Mucosa of rectum (tissue), 2 donors: Measurements from ENCODE around the gene GLB1L.
A peak's percentile ranks its signal among the peaks of the same experiment; 100 is the strongest.

Source experiments
- H3K27ac ChIP-seq, 2 donors: one replicate each; pipeline ENCODE4 v1.7.0; 2013; ENCODE audit warnings: inconsistent platforms in 2 of 2, low read depth in 2 of 2, low read length in 2 of 2
- H3K27me3 ChIP-seq, 2 donors: one replicate each; pipeline ENCODE4 v1.7.0; 2013; ENCODE audit warnings: low read length in 2 of 2; ENCODE audit not compliant: control insufficient read depth in 2 of 2, insufficient read depth in 2 of 2
- H3K36me3 ChIP-seq, 2 donors: one replicate each; pipeline ENCODE4 v1.7.0; 2013; ENCODE audit warnings: low read length in 2 of 2; ENCODE audit not compliant: control insufficient read depth in 2 of 2, insufficient read depth in 2 of 2
- H3K4me1 ChIP-seq, 2 donors: one replicate each; pipeline ENCODE4 v1.7.0; 2013; ENCODE audit warnings: low read length in 2 of 2, mild to moderate bottlenecking in 1 of 2; ENCODE audit not compliant: control insufficient read depth in 2 of 2, insufficient read depth in 2 of 2
- H3K4me3 ChIP-seq, 2 donors: one replicate each; pipeline ENCODE4 v1.7.0; 2013; ENCODE audit warnings: low read length in 2 of 2
- H3K9ac ChIP-seq, 2 donors: one replicate each; pipeline ENCODE4 v1.7.0; 2013; ENCODE audit warnings: low read length in 2 of 2, low read depth in 1 of 2, mild to moderate bottlenecking in 1 of 2
- H3K9me3 ChIP-seq, 2 donors: one replicate each; pipeline ENCODE4 v1.7.0; 2013; ENCODE audit warnings: low read length in 2 of 2; ENCODE audit not compliant: control insufficient read depth in 2 of 2
- donor health status: healthy.
- donor health status: Normal muscosa, but diverticular disease.

The GLB1L gene

DNA sequence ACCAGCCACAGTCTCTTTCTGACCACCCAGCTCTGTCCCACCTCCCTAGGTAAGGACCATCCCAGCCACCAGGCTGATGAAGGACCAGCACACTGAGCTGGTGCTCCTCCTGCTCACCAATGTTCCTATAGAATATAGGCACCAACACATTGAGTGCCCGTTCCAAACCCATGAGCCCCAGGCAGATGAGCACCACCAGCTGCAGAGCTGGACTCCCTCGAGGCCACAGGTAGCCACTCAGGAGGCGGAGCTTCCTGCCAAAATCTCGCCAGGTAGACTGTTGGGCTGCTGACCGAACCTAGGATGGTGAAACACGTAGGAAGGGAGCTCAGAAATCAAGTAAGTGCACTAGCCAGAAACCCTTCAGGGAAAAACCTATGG, 28.7 kb downstream of the GLB1L start:
- H3K27ac ChIP-seq = no peak overlapping the region
- no peaks in the 10 kb centered on the region for H3K27me3 ChIP-seq
- no peak overlapping the region for H3K9ac ChIP-seq
- peaks cover 26% of the 10 kb centered on the region in 2 donors for H3K36me3 ChIP-seq
- H3K4me1 ChIP-seq = peaks cover 25 to 27% of the 10 kb centered on the region in 2 donors
- no peak overlapping the region for H3K4me3 ChIP-seq
- no peaks in the 10 kb centered on the region for H3K9me3 ChIP-seq

DNA sequence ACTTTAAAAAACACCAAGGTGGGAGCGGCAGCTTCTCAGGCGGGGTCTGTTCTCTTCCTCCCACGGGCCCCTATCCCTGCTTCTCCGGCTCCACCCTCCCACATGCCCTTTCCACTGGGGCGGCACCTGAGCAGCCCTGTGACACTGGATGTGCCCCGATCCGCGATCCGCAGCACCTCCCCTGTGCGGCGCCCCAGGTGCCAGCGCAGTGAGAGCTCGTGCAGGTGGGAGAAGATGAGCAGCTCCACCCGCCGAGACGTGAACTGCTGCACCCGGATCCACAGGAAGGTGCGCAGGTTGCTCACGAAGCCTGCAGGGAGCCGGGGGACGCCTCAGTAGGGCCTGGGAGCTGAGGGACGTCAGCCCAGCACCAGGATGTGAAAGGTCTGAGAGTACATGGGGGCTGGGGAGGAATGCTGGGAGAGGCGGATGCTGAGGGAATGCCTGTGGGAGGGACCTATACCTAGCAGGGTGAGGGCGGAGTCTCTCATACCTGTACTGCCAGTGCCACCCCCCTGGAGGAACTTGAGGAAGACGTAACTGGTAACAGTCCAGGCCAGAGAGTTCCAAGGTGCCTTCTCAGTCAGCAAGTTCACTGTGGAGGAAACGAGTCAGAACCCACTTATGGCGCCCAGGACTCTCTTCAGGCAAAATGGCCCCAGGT, 29.2 kb downstream of the GLB1L start:
- Histone ChIP-seq H3K27ac (no peak overlapping the region), H3K4me3 (no peak overlapping the region), H3K9me3 (no peaks in the 10 kb centered on the region), H3K27me3 (no peaks in the 10 kb centered on the region), H3K36me3 (peaks cover 21 to 26% of the 10 kb centered on the region in 2 donors), H3K4me1 (peaks cover 25 to 27% of the 10 kb centered on the region in 2 donors), H3K9ac (no peak overlapping the region)

DNA sequence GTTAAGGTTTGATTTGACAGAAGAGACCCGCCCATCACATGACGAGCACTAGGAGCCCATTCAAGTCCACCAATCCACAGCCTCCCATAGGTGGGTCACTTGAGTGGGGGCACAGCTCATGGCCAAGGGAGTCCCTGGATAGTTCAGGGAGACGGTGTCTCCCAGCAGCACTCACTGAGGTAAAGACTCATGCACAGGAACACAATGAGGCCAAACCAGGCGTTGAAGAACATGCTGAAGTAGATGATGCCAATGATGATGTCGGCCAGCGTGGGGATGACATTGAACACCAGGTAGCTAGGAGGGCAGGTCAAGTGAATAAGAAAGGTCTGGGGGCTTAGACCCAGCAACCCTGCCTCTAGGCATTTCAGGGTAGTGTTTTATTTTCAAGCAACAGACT, 30.5 kb downstream of the GLB1L start:
- Histone ChIP-seq H3K27me3 (no peaks in the 10 kb centered on the region), H3K36me3 (peaks cover 12 to 25% of the 10 kb centered on the region in 2 donors), H3K9ac (no peak overlapping the region), H3K4me3 (no peak overlapping the region), H3K9me3 (no peaks in the 10 kb centered on the region), H3K27ac (no peak overlapping the region), H3K4me1 (peaks cover 25 to 26% of the 10 kb centered on the region in 2 donors)

DNA sequence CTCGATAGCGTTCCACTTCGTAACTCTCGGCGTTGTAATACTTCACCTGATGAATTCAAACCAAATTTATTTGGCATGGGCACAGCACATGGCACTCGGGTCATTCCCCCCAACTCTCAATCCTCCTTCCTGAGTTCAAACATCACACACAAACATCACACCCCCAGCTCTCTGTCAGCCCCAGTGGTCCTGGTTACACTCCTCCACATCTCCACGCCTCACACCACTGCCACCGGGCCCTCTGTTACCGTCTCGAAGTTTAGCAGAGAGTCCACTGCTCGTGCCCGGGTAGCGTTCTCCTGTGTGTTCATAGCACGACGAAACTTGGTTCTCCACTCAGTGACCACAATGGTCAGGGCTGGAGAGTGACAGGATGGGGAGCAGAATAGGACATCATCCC, 31.1 kb downstream of the GLB1L start:
- no peaks in the 10 kb centered on the region for H3K9me3 ChIP-seq
- peaks cover 19 to 24% of the 10 kb centered on the region in 2 donors for H3K36me3 ChIP-seq
- H3K27ac ChIP-seq = no peak overlapping the region
- no peak overlapping the region for H3K4me3 ChIP-seq
- H3K9ac ChIP-seq = no peak overlapping the region
- H3K4me1 ChIP-seq = peaks cover 18 to 20% of the 10 kb centered on the region in 2 donors
- H3K27me3 ChIP-seq = no peaks in the 10 kb centered on the region

DNA sequence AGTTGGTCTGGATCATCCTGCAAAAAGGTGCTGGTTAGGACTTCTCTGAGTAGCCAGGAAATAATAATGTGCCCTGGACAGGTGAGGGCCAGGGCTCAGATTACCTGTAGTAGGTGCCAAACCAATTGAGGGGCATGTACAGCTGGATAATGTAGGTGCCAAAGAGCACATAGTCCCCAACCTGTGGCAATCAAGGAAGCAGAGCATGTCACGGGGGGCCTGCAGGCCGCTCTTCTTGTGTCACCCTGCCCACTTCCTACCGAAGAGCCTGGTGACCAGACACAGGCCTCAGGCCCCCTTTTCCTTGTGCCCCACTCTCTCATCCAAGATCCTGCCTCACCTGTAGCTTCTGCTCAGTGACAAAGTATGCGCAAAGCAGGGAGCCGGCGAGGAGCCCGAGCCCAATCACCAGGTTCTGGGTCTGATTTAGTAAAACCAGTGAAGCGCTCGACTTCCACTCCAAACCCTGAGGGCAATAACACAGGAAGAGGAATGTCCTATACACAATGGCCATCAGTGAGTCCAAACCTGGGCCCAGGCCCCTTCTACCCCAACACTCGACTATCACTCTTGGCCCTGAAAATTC, 31.7 kb downstream of the GLB1L start:
- no peaks in the 10 kb centered on the region for H3K9me3 ChIP-seq
- peaks cover 24 to 30% of the 10 kb centered on the region in 2 donors for H3K36me3 ChIP-seq
- no peak overlapping the region for H3K9ac ChIP-seq
- H3K4me3 ChIP-seq = no peak overlapping the region
- H3K27ac ChIP-seq = no peak overlapping the region
- H3K27me3 ChIP-seq = no peaks in the 10 kb centered on the region
- peaks cover 13 to 14% of the 10 kb centered on the region in 2 donors for H3K4me1 ChIP-seq

DNA sequence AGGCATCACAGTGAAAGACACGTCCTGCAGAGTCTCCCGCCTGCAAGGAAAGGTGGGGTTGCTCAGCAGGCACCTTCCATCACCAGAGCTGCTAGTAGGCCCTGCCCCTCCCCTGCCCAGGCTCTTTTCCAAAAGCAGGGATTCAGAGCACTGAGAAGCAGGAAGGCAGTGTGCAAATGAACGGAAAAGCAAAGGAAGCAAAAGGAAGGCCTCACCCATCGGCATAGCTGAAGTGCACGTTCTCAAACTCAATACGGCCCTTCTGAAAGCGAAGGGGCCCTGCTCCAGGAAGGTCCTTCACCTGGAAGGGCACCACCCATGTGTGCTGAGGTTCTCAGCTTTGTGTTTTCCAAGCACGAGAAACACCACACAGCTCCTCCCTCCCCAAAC, 32.2 kb downstream of the GLB1L start:
- Histone ChIP-seq H3K27ac (no peak overlapping the region), H3K36me3 (peaks cover 30 to 35% of the 10 kb centered on the region in 2 donors), H3K27me3 (no peaks in the 10 kb centered on the region), H3K4me1 (peaks cover 9 to 11% of the 10 kb centered on the region in 2 donors), H3K9me3 (no peaks in the 10 kb centered on the region), H3K4me3 (no peak overlapping the region), H3K9ac (no peak overlapping the region)

DNA sequence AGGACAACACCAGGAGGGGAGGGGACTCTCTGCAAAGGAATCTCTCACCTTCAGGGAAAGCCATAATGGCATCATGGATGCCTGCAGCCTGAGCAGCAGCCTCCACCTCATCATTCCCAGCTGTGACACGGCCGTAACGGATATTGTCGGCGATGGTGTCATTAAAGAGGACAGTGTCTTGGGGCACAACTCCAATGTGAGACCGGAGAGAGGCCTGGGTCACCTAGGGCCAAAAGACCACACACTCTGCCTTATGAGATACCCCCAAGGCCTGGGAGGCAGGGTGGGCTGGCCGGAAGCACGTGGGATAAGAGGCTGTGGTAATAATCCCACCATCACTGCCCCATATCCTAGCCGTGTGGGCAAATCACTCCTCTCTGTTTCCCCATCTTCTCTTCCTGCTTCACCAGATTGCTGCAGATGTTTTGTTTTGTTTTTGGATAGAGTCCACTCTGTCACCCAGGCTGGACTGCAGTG, 34.3 kb downstream of the GLB1L start:
- Histone ChIP-seq H3K27ac (no peak overlapping the region), H3K27me3 (no peaks in the 10 kb centered on the region), H3K4me3 (peak overlapping the region in 1 of 2 donors; percentile 7), H3K9me3 (no peaks in the 10 kb centered on the region), H3K36me3 (peaks cover 30 to 36% of the 10 kb centered on the region in 2 donors), H3K4me1 (peaks cover 14 to 17% of the 10 kb centered on the region in 2 donors), H3K9ac (peak overlapping the region in 1 of 2 donors; percentile 14)

DNA sequence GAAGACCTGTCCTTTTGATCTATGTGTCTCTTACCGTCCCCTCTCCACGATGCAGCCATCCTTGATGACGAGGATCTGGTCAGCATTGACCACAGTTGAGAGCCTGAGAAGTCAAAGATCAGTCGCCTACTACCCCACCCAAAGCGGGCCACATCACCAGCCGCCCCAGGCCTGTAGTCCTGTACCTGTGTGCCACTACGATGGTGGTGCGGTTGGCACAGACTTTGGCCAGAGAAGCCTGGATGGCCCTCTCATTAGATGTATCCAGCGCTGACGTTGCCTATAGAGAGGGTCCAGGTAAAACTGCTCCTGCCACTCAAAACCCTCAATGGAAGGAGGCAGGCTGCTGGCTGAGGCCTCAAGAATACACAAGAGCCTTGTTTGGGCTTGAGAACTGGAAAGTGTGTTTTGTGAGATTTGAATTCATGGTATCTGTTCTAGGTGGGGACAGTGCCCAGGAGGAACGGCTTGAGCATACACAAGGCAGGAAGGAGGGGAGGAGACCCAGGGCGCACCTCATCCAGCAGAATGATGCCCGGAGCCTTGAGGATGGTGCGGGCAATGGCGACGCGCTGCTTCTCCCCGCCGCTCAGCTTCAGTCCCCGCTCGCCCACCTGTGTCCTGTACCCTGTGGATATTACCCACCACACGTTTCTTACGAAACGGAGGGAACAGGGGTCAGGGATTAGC, 34.9 kb downstream of the GLB1L start:
- Histone ChIP-seq H3K9ac (no peak overlapping the region), H3K9me3 (no peaks in the 10 kb centered on the region), H3K36me3 (peaks cover 30 to 36% of the 10 kb centered on the region in 2 donors), H3K4me1 (peaks cover 16 to 19% of the 10 kb centered on the region in 2 donors), H3K27ac (no peak overlapping the region), H3K4me3 (no peak overlapping the region), H3K27me3 (no peaks in the 10 kb centered on the region)

DNA sequence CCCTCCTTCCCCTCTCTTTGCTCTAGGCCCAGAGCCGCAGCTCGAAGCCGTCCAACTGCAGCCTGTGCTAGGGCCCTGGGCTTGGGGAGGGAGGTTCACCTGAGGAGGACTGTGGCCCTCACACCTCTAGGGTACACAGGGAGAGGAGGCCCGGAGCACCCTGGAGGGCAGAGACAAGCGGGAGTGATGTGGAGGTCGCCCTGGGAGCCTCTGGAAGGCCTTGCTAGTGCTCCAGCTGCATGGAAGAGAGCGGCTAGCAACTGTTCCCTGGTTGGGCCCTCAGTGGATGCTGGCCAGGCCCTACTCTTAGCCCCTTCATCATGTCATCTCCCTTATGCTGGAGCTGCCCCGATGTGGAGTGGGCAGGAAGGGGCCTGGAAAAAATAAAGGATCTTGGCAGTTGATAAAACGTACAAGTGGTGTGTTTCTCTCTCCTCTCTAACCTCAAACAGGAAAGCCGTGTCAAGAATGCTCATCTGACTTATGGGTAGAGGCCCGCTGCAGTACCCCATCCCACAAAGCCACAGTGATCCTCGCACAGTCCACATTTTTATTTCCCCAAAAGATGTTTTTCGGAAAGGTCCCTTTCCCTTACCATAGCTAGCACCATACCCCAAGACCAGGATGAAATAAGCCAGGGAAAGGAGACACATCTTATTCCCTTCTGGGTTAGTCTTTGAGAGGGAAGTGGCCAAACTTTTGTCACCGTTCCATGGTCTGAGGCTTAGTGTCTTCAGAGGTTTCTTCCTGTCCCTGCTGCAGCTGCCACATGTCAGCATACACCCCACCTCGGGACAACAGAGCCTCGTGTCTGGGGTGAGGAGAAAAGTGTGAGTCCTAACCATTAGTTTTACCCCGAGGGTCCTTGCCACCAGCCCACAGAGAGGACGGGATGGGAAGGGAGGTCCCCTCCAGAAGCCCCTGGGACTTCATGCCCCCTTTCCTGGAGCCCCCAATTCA, 35.7 kb downstream of the GLB1L start:
- no peak overlapping the region for H3K4me3 ChIP-seq
- no peak overlapping the region for H3K9ac ChIP-seq
- no peaks in the 10 kb centered on the region for H3K27me3 ChIP-seq
- H3K27ac ChIP-seq = peak overlapping the region in 1 of 2 donors; percentile 23
- peaks cover 26 to 32% of the 10 kb centered on the region in 2 donors for H3K36me3 ChIP-seq
- H3K9me3 ChIP-seq = no peaks in the 10 kb centered on the region
- peaks cover 16 to 19% of the 10 kb centered on the region in 2 donors for H3K4me1 ChIP-seq
